Keratinocyte (primary cell): Measurements from ENCODE around the gene ZBTB5.

Source experiments
- EZH2 ChIP-seq: IDR thresholded peaks from one replicate; pipeline ENCODE4 v1.6.1; 2012; ENCODE audit warnings: inconsistent platforms, mild to moderate bottlenecking, low read length, moderate library complexity
- TF ChIP-seq, protein P1 (sequence below), 3 experiments: IDR thresholded peaks in 1 of 3; conservative IDR thresholded peaks in 1 of 3; optimal IDR thresholded peaks in 1 of 3; 2 replicates in 2 of 3; 3 replicates in 1 of 3; pipeline versions ENCODE3 to v1.5.1; 2011; ENCODE audit warnings: low read length in 3 of 3, mild to moderate bottlenecking in 3 of 3, moderate library complexity in 2 of 3, control low read depth in 1 of 3, inconsistent platforms in 1 of 3; ENCODE audit not compliant: insufficient read depth in 2 of 3; ENCODE audit errors: extremely low read depth in 1 of 3

DNA sequence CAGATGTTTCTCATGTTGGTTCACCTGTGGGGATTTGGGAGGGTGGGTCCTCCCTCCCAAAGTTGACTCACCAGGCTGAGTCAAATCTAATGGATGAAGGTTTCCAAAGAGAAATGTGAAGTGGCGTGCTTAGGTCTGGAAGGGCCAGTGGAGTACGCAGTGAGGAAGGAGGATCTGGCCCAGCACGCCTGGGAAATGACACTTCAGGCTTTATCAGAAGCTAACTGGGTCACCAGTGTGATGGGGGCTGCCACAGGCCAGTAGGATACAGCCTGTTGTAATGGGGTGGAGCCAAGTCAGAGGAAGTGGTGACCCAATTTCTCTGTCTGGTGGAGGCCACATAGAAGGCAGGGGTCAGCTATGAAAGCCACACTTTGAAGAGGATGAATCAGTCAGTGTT lies 38.5 kb upstream of the ZBTB5 start:
- TF ChIP-seq, protein P1, sequence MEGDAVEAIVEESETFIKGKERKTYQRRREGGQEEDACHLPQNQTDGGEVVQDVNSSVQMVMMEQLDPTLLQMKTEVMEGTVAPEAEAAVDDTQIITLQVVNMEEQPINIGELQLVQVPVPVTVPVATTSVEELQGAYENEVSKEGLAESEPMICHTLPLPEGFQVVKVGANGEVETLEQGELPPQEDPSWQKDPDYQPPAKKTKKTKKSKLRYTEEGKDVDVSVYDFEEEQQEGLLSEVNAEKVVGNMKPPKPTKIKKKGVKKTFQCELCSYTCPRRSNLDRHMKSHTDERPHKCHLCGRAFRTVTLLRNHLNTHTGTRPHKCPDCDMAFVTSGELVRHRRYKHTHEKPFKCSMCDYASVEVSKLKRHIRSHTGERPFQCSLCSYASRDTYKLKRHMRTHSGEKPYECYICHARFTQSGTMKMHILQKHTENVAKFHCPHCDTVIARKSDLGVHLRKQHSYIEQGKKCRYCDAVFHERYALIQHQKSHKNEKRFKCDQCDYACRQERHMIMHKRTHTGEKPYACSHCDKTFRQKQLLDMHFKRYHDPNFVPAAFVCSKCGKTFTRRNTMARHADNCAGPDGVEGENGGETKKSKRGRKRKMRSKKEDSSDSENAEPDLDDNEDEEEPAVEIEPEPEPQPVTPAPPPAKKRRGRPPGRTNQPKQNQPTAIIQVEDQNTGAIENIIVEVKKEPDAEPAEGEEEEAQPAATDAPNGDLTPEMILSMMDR (optimal IDR thresholded peaks at IDR 0.05 in 1 of 3, IDR thresholded peaks at IDR 0.05 in 1 of 3, conservative IDR thresholded peaks at IDR 0.05 in 1 of 3; ENCODE audit: extremely low read depth in 1 of 3, insufficient read depth in 2 of 3, low read length in 3 of 3) = no peak
- no peak for TF ChIP-seq EZH2
